Astrocyte (in vitro differentiated cells and primary cell): ENCODE results near the gene ZFPM1. TPM values are rescaled to one million over a fixed set of nuclear protein-coding genes. Genes with fewer than 3 reads are reported as not detected.

Experiments
- DNase-seq: peaks from one replicate; pipeline ENCODE4 v3.0.0-alpha.2; 2010; ENCODE audit warnings: low read depth
- FAIRE-seq: peaks from 2 replicates; lab custom pipeline; 2011; peaks lifted over from hg19 to GRCh38; lab: Jason Lieb, UNC
- H2AFZ ChIP-seq: 2 replicates; pipeline ENCODE4 v1.6.0; 2012; ENCODE audit warnings: low read depth, low read length, inconsistent platforms
- H3K27ac ChIP-seq: 2 replicates; pipeline ENCODE4 v1.5.1; 2011; ENCODE audit warnings: low read depth, low read length, inconsistent platforms
- H3K27me3 ChIP-seq: 2 replicates; pipeline ENCODE4 v1.6.0; 2011; ENCODE audit warnings: low read length, inconsistent platforms; ENCODE audit not compliant: insufficient read depth
- H3K36me3 ChIP-seq: 2 replicates; pipeline ENCODE4 v1.5.1; 2011; ENCODE audit warnings: low read length, inconsistent platforms; ENCODE audit not compliant: insufficient read depth
- H3K4me1 ChIP-seq: 2 replicates; pipeline ENCODE4 v1.5.1; 2011; ENCODE audit warnings: low read length, inconsistent platforms; ENCODE audit not compliant: insufficient read depth
- H3K4me2 ChIP-seq: 2 replicates; pipeline ENCODE4 v1.6.0; 2012; ENCODE audit warnings: low read length, inconsistent platforms
- H3K4me3 ChIP-seq: 2 replicates; pipeline ENCODE4 v1.5.1; 2011; ENCODE audit warnings: low read depth, mild to moderate bottlenecking, low read length, inconsistent platforms; ENCODE audit not compliant: insufficient read depth
- H3K79me2 ChIP-seq: 2 replicates; pipeline ENCODE4 v1.6.0; 2012; ENCODE audit warnings: mild to moderate bottlenecking, low read length, inconsistent platforms; ENCODE audit not compliant: insufficient read depth
- H3K9ac ChIP-seq: 2 replicates; pipeline ENCODE4 v1.6.0; 2012; ENCODE audit warnings: mild to moderate bottlenecking, low read length, inconsistent platforms
- H3K9me3 ChIP-seq: 2 replicates; pipeline ENCODE4 v1.5.1; 2012; ENCODE audit warnings: low read depth, mild to moderate bottlenecking, low read length, inconsistent platforms; ENCODE audit not compliant: insufficient read depth
- H4K20me1 ChIP-seq: 2 replicates; pipeline ENCODE4 v1.6.0; 2012; ENCODE audit warnings: low read length, inconsistent platforms; ENCODE audit not compliant: insufficient read depth
- H3K27ac Mint-ChIP-seq: one replicate; pipeline ENCODE4 v1.8.0; 2021; ENCODE audit warnings: mild to moderate bottlenecking, mixed read lengths; ENCODE audit not compliant: unreplicated experiment
- H3K27me3 Mint-ChIP-seq: one replicate; pipeline ENCODE4 v1.8.0; 2021; ENCODE audit warnings: low read depth, mixed read lengths; ENCODE audit not compliant: unreplicated experiment
- H3K36me3 Mint-ChIP-seq: one replicate; pipeline ENCODE4 v1.8.0; 2021; ENCODE audit warnings: low read depth, mixed read lengths; ENCODE audit not compliant: unreplicated experiment
- H3K4me1 Mint-ChIP-seq: one replicate; pipeline ENCODE4 v1.8.0; 2021; ENCODE audit warnings: low read depth, mixed read lengths; ENCODE audit not compliant: unreplicated experiment
- H3K4me3 Mint-ChIP-seq: one replicate; pipeline ENCODE4 v1.8.0; 2021; ENCODE audit warnings: mild to moderate bottlenecking, moderate library complexity, mixed read lengths; ENCODE audit not compliant: unreplicated experiment
- H3K9me3 Mint-ChIP-seq: one replicate; pipeline ENCODE4 v1.8.0; 2021; ENCODE audit warnings: mild to moderate bottlenecking, mixed read lengths; ENCODE audit not compliant: unreplicated experiment
- EZH2 ChIP-seq: IDR thresholded peaks from 2 replicates; pipeline ENCODE4 v1.6.1; 2012; ENCODE audit warnings: mild to moderate bottlenecking, low read length, inconsistent platforms; ENCODE audit not compliant: insufficient read depth
- total RNA-seq: library from RNA; stranded (reverse); gene quantifications from 2 replicates; pipeline ENCODE4 v1.2.1, GENCODE V29; 2021
- TF ChIP-seq, protein P1 (sequence below): IDR thresholded peaks from 2 replicates; pipeline ENCODE4 v1.5.1; 2011; ENCODE audit warnings: low read depth, mild to moderate bottlenecking, inconsistent platforms, low read length, moderate library complexity; ENCODE audit not compliant: insufficient read depth

Gene ZFPM1
- total RNA-seq, 1 donor from 2014 or later, result 8.6 TPM

GRCh38 chr16:88531931-88532433, 78.9 kb downstream of the ZFPM1 start:
- no peak for DNase-seq
- H3K9ac ChIP-seq, result no peak overlapping the region
- no peak for TF ChIP-seq EZH2
- TF ChIP-seq, protein P1, sequence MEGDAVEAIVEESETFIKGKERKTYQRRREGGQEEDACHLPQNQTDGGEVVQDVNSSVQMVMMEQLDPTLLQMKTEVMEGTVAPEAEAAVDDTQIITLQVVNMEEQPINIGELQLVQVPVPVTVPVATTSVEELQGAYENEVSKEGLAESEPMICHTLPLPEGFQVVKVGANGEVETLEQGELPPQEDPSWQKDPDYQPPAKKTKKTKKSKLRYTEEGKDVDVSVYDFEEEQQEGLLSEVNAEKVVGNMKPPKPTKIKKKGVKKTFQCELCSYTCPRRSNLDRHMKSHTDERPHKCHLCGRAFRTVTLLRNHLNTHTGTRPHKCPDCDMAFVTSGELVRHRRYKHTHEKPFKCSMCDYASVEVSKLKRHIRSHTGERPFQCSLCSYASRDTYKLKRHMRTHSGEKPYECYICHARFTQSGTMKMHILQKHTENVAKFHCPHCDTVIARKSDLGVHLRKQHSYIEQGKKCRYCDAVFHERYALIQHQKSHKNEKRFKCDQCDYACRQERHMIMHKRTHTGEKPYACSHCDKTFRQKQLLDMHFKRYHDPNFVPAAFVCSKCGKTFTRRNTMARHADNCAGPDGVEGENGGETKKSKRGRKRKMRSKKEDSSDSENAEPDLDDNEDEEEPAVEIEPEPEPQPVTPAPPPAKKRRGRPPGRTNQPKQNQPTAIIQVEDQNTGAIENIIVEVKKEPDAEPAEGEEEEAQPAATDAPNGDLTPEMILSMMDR, result no peak
- no peak overlapping the region for H3K4me3 ChIP-seq
- peaks cover 4% of the 10 kb centered on the region for H3K4me1 Mint-ChIP-seq
- peak overlapping the region; percentile 50 for H3K4me3 Mint-ChIP-seq
- FAIRE-seq, result no peak
- peaks cover 14% of the 10 kb centered on the region for H3K4me1 ChIP-seq
- no peak overlapping the region for H3K4me2 ChIP-seq
- peaks cover 15% of the 10 kb centered on the region for H3K36me3 Mint-ChIP-seq
- H3K9me3 Mint-ChIP-seq, result no peaks in the 10 kb centered on the region
- H4K20me1 ChIP-seq, result peaks cover 19% of the 10 kb centered on the region
- no peak overlapping the region for H3K27ac ChIP-seq
- no peaks in the 10 kb centered on the region for H3K27me3 ChIP-seq
- no peaks in the 10 kb centered on the region for H3K9me3 ChIP-seq
- no peaks in the 10 kb centered on the region for H3K36me3 ChIP-seq
- no peak overlapping the region for H2AFZ ChIP-seq
- no peaks in the 10 kb centered on the region for H3K27me3 Mint-ChIP-seq
- no peak overlapping the region for H3K27ac Mint-ChIP-seq
- H3K79me2 ChIP-seq, result no peaks in the 10 kb centered on the region

GRCh38 chr16:88532434-88533241, 79.6 kb downstream of the ZFPM1 start:
- DNase-seq (no peak), FAIRE-seq (no peak)
- Mint-ChIP-seq H3K27ac (no peak overlapping the region), H3K27me3 (peaks cover 2% of the 10 kb centered on the region), H3K9me3 (no peaks in the 10 kb centered on the region), H3K36me3 (peaks cover 15% of the 10 kb centered on the region), H3K4me1 (peaks cover 4% of the 10 kb centered on the region), H3K4me3 (no peak overlapping the region)
- Histone ChIP-seq H3K27me3 (no peaks in the 10 kb centered on the region), H3K4me1 (peaks cover 14% of the 10 kb centered on the region), H3K27ac (no peak overlapping the region), H3K9me3 (no peaks in the 10 kb centered on the region), H2AFZ (no peak overlapping the region), H3K36me3 (no peaks in the 10 kb centered on the region), H4K20me1 (peaks cover 13% of the 10 kb centered on the region), H3K79me2 (no peaks in the 10 kb centered on the region), H3K9ac (no peak overlapping the region), H3K4me3 (no peak overlapping the region), H3K4me2 (peak overlapping the region; percentile 81)
- TF ChIP-seq EZH2, result no peak
- TF ChIP-seq, protein P1, result no peak
